ENCODE results near the gene RPS16.
"Not testable (repeated sequence)": the region's sequence is repeated elsewhere in the genome, so short reads cannot be mapped to it uniquely, and the experiment has no call there.

Gene RPS16

GRCh38 chr19:39479916-39480315 is 44.2 kb upstream of the RPS16 start:
- DNase-seq (ENCODE audit: extremely low spot score): no peak
- no peak for TF ChIP-seq NFRKB (IDR thresholded peaks at IDR 0.05)
- CTCF ChIA-PET: no interaction called here
- POLR2A ChIA-PET: interaction anchor here (0.6 to 2.6 kb wide), 12 partner anchors 8 to 53 kb away, joined by 3 to 11 read pairs (median 5); partner anchors contain the start of genes DLL3, EID2B, RPS16 and SUPT5H

- DNase-seq (ENCODE audit: extremely low spot score); CTCF ChIA-PET; POLR2A ChIA-PET: not testable (repeated sequence)
Observed at GRCh38 chr19:39479319-39479801, 43.6 kb upstream of the RPS16 start.

- POLR2A ChIA-PET: interaction anchor here (1.0 to 2.0 kb wide), 2 partner anchors 32 to 40 kb away, joined by 3 to 12 read pairs; partner anchors contain the start of gene RPS16
- CTCF ChIA-PET: interaction anchor here (0.9 to 2.0 kb wide), 2 partner anchors 57 to 61 kb away, joined by 3 to 9 read pairs; partner anchors contain the start of gene EID2B
Observed at GRCh38 chr19:39475748-39476147, 40.0 kb upstream of the RPS16 start.

GRCh38 chr19:39474139-39474620 is 38.4 kb upstream of the RPS16 start:
- CTCF ChIA-PET: interaction anchor here (0.8 to 1.3 kb wide), 9 partner anchors 8 to 60 kb away, joined by 3 to 9 read pairs (median 4); partner anchors contain the start of genes EID2B and SUPT5H

More at GRCh38 chr19:39475748-39476147, 40.0 kb upstream of the RPS16 start:
- no peak for DNase-seq (ENCODE audit: extremely low spot score)
- no peak for TF ChIP-seq SUZ12 (IDR thresholded peaks at IDR 0.05)
- TF ChIP-seq SP1 (IDR thresholded peaks at IDR 0.05): no peak
- no peak for TF ChIP-seq LEF1 (IDR thresholded peaks at IDR 0.05; ENCODE audit: borderline replicate concordance)
- TF ChIP-seq CTBP1 (IDR thresholded peaks at IDR 0.05; ENCODE audit: borderline replicate concordance): no peak
- no peak for TF ChIP-seq NFRKB (IDR thresholded peaks at IDR 0.05)
- no peak for TF ChIP-seq ZNF384 (IDR thresholded peaks at IDR 0.05)
- no peak for TF ChIP-seq L3MBTL2 (conservative IDR thresholded peaks at IDR 0.05)
- TF ChIP-seq ELF4 (IDR thresholded peaks at IDR 0.05): no peak
- TF ChIP-seq BHLHE40 (IDR thresholded peaks at IDR 0.05; ENCODE audit: borderline replicate concordance): no peak
- no peak for TF ChIP-seq FOXA1 (IDR thresholded peaks at IDR 0.05)
- TF ChIP-seq FOXK2 (IDR thresholded peaks at IDR 0.05): no peak
- no peak for TF ChIP-seq PKNOX1 (IDR thresholded peaks at IDR 0.05)

GRCh38 chr19:39473443-39473960 is 37.8 kb upstream of the RPS16 start:
- ChIA-PET POLR2A (interaction anchor here (1.3 kb wide), 1 partner anchor 59 kb away, joined by 9 read pairs; the partner anchor contains the start of gene EID2B), CTCF (interaction anchor here (0.9 to 1.3 kb wide), 5 partner anchors 8 to 59 kb away, joined by 3 to 9 read pairs (median 4); partner anchors contain the start of gene EID2B)
- no peak for DNase-seq (ENCODE audit: extremely low spot score)
- TF ChIP-seq ELF4 (IDR thresholded peaks at IDR 0.05): no peak
- TF ChIP-seq PKNOX1 (IDR thresholded peaks at IDR 0.05): no peak
- no peak for TF ChIP-seq ZNF384 (IDR thresholded peaks at IDR 0.05)
- no peak for TF ChIP-seq L3MBTL2 (conservative IDR thresholded peaks at IDR 0.05)
- no peak for TF ChIP-seq FOXA1 (IDR thresholded peaks at IDR 0.05)
- no peak for TF ChIP-seq NFRKB (IDR thresholded peaks at IDR 0.05)
- TF ChIP-seq SP1 (IDR thresholded peaks at IDR 0.05): no peak
- no peak for TF ChIP-seq SUZ12 (IDR thresholded peaks at IDR 0.05)
- TF ChIP-seq FOXM1 (IDR thresholded peaks at IDR 0.05; ENCODE audit: borderline replicate concordance): no peak
- no peak for TF ChIP-seq HDGF (IDR thresholded peaks at IDR 0.05; ENCODE audit: borderline replicate concordance)
- TF ChIP-seq LEF1 (IDR thresholded peaks at IDR 0.05; ENCODE audit: borderline replicate concordance): no peak
- TF ChIP-seq ARNT (IDR thresholded peaks at IDR 0.05): no peak
- TF ChIP-seq BHLHE40 (IDR thresholded peaks at IDR 0.05; ENCODE audit: borderline replicate concordance): no peak
- no peak for TF ChIP-seq TARDBP (IDR thresholded peaks at IDR 0.05)
- no peak for TF ChIP-seq FOXK2 (IDR thresholded peaks at IDR 0.05)
- TF ChIP-seq CTBP1 (IDR thresholded peaks at IDR 0.05; ENCODE audit: borderline replicate concordance): no peak

More at GRCh38 chr19:39474139-39474620, 38.4 kb upstream of the RPS16 start:
- POLR2A ChIA-PET: interaction anchor here (0.6 to 2.0 kb wide), 4 partner anchors 39 to 592 kb away, joined by 3 to 12 read pairs (median 6); partner anchors contain the start of genes EID2B and RPS16
- peak; percentile 82 for DNase-seq (ENCODE audit: extremely low spot score)
- TF ChIP-seq HDGF (IDR thresholded peaks at IDR 0.05; ENCODE audit: borderline replicate concordance) (0 out of 2 replicates have a peak, but pooled peaks have one; percentile 62), BHLHE40 (IDR thresholded peaks at IDR 0.05; ENCODE audit: borderline replicate concordance) (no peak)

GRCh38 chr19:39472746-39473442 is 37.1 kb upstream of the RPS16 start:
- ChIA-PET POLR2A (no interaction called here), CTCF (no interaction called here)
- DNase-seq (ENCODE audit: extremely low spot score): no peak
- TF ChIP-seq ARNT (IDR thresholded peaks at IDR 0.05) (no peak), SP1 (IDR thresholded peaks at IDR 0.05) (no peak), ELF4 (IDR thresholded peaks at IDR 0.05) (no peak), PKNOX1 (IDR thresholded peaks at IDR 0.05) (no peak), LEF1 (IDR thresholded peaks at IDR 0.05; ENCODE audit: borderline replicate concordance) (no peak), TARDBP (IDR thresholded peaks at IDR 0.05) (no peak), FOXA1 (IDR thresholded peaks at IDR 0.05) (no peak), L3MBTL2 (conservative IDR thresholded peaks at IDR 0.05) (no peak), BHLHE40 (IDR thresholded peaks at IDR 0.05; ENCODE audit: borderline replicate concordance) (no peak), CTBP1 (IDR thresholded peaks at IDR 0.05; ENCODE audit: borderline replicate concordance) (no peak)

Data from HEK293T (cell line).